ENCODE measurements around the gene SLC2A9. TPM values are rescaled to one million over a fixed set of nuclear protein-coding genes. Genes with fewer than 3 reads are reported as not detected.

SLC2A9 gene
- total and polyA plus RNA-seq, 2 of the 8 experiments (the other 6 are each of a cell fraction or from before 2014, with no cell fraction given): 0.20 to 0.26 TPM

DNA sequence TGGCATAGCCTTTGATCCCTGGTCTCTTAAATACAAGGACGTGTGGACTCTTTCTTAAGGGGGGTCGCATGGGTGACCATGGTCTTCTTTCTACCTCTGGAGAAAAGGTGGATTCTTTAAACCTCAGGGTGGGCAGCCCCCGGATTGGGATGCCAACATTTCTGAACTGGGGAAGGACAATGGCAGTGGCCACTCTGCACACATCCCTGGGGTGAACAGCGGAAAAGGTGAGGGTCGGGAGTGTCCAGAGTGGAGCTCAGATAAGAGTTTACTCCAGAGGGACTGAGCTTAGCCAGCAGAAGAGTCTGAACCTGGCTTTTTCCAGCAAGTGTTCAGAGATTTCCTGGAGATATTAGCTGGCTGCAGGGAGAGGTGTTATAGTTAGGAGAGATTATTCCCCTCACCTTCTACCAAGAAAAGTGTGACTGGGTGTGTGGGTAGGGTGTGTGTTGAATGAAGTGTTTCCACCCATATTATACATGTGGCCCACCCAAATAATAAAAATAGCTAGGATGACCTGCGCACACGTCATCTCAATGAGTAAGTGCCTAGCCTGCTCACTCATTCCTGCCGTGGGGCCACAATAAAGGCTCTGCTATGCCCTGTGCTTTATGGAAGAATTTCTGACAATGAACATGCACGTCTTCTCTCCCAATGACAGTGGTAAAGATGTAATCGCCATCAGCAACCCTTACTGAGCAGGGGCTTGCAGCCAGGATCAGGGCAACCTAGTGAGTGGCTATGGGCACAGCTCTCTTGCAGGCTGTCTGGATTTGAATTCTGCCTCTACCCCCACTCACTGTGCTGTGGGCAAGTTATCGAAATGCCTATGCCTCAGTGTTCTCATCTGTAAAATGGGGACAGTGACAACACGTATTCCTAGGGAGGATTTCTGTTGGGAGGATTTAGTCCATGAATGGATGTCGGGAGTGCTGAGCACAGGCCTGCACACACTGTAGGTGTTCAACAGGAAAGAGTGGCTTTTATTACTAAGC is 76.6 kb downstream of the SLC2A9 start:
- Histone ChIP-seq H3K27me3 (replicated peaks in 1 of 4; ENCODE audit: control insufficient read depth in 3 of 4, extremely low read depth in 1 of 4, insufficient read depth in 3 of 4, low read length in 3 of 4) (no peaks in the 10 kb centered on the region), H4K5ac (ENCODE audit: insufficient read length, low read depth, low read length) (no peak overlapping the region), H2BK5ac (ENCODE audit: low read depth, low read length) (no peak overlapping the region), H4K8ac (ENCODE audit: extremely low read depth, insufficient read depth, low read length) (no peak overlapping the region), H3K36me3 (ENCODE audit: control insufficient read depth in 2 of 4, insufficient read depth in 4 of 4, low read length in 3 of 4) (no peaks in the 10 kb centered on the region), H2BK120ac (replicated peaks; ENCODE audit: low read depth, low read length) (no peak overlapping the region), H2AFZ (ENCODE audit: low read length) (no peak overlapping the region), H3K23me2 (ENCODE audit: low read depth, low read length) (no peaks in the 10 kb centered on the region), H3K4me3 (ENCODE audit: extremely low read depth in 1 of 4, insufficient read depth in 2 of 4, low read depth in 3 of 4, low read length in 4 of 4) (no peak overlapping the region), H3K79me1 (ENCODE audit: low read depth, low read length) (no peaks in the 10 kb centered on the region), H3K56ac (replicated peaks; ENCODE audit: insufficient read length, low read depth, low read length) (no peak overlapping the region), H2AK5ac (ENCODE audit: low read depth, low read length) (no peak overlapping the region), H2BK20ac (ENCODE audit: low read length) (no peak overlapping the region), H3K9me3 (ENCODE audit: insufficient read depth in 2 of 2, low read depth in 1 of 2, low read length in 1 of 2) (no peaks in the 10 kb centered on the region), H3K23ac (ENCODE audit: insufficient read length) (no peak overlapping the region), H3K9ac (replicated peaks in 1 of 4; ENCODE audit: extremely low read depth in 1 of 4, low read depth in 3 of 4, low read length in 3 of 4) (no peak overlapping the region), H3K4ac (replicated peaks; ENCODE audit: insufficient read length, low read depth, low read length) (no peak overlapping the region), H3K18ac (ENCODE audit: extremely low read depth, low read length) (no peak overlapping the region), H2BK12ac (ENCODE audit: low read depth, low read length) (no peak overlapping the region), H4K91ac (replicated peaks; ENCODE audit: insufficient read length, low read length) (no peak overlapping the region), H2BK15ac (ENCODE audit: low read length) (no peak overlapping the region), H4K20me1 (replicated peaks in 1 of 2; ENCODE audit: control insufficient read depth in 1 of 2, insufficient read depth in 2 of 2, low read length in 2 of 2) (no peaks in the 10 kb centered on the region), H3K79me2 (ENCODE audit: control insufficient read depth in 1 of 2, insufficient read depth in 2 of 2, low read length in 2 of 2) (no peaks in the 10 kb centered on the region), H3K4me2 (ENCODE audit: insufficient read depth in 1 of 2, low read depth in 2 of 2, low read length in 2 of 2) (no peak overlapping the region), H3K4me1 (replicated peaks in 1 of 4; ENCODE audit: control insufficient read depth in 3 of 4, insufficient read depth in 4 of 4, low read length in 3 of 4) (peaks cover 0 to 5% (median 0%) of the 10 kb centered on the region in 4 experiments; a peak in 2 of 7 replicates), H3K27ac (ENCODE audit: low read depth, low read length) (no peak overlapping the region), H3K14ac (ENCODE audit: insufficient read length) (no peak overlapping the region)
- WGBS, 2 experiments (ENCODE audit: extremely low coverage in 1 of 2, insufficient coverage in 1 of 2, insufficient read length in 1 of 2, insufficient replicate concordance in 2 of 2, low coverage in 1 of 2, low lambda C conversion rate in 2 of 2, missing lambda C conversion rate in 1 of 2): 90% methylated on average over 13 of the region's 13 CpGs; no CpG with 5 or more reads in 1 of the 2 experiments
- POLR2A ChIA-PET (ENCODE audit: partially characterized antibody): no interaction called here
- DNase-seq (ENCODE audit: low read depth in 1 of 2, low spot score in 2 of 2) (peak in 1 of 2 experiments; percentile 22), FAIRE-seq (no peak)
- no peak for TF ChIP-seq YY1 (IDR thresholded peaks at IDR 0.05; ENCODE audit: low read depth, low read length)
- no peak for TF ChIP-seq FOSL1 (IDR thresholded peaks at IDR 0.05; ENCODE audit: insufficient read depth, low read depth, low read length)
- TF ChIP-seq MAFK (IDR thresholded peaks at IDR 0.05; ENCODE audit: low read depth, low read length): no peak
- TF ChIP-seq POLR2AphosphoS5 (IDR thresholded peaks at IDR 0.05; ENCODE audit: low read depth, low read length): no peak
- no peak for TF ChIP-seq CREB1 (IDR thresholded peaks at IDR 0.05)
- TF ChIP-seq CEBPB (IDR thresholded peaks at IDR 0.05; ENCODE audit: low read depth, low read length): no peak
- TF ChIP-seq BRCA1 (IDR thresholded peaks at IDR 0.05; ENCODE audit: low read depth, low read length): no peak
- TF ChIP-seq TEAD4 (IDR thresholded peaks at IDR 0.05; ENCODE audit: low read depth, low read length): no peak
- no peak for TF ChIP-seq POU5F1 (IDR thresholded peaks at IDR 0.05; ENCODE audit: low read depth, low read length)
- TF ChIP-seq KDM5A (IDR thresholded peaks at IDR 0.05; ENCODE audit: low read length): no peak
- CTCF ChIA-PET (ENCODE audit: partially characterized antibody): interaction anchor here (0.6 to 4.2 kb wide), 9 partner anchors 15 to 607 kb away, joined by 3 to 21 read pairs (median 3); no protein-coding TSS in a partner anchor
